H9 (cell line): ENCODE data around the gene NDUFA3. TPM values are rescaled to one million over a fixed set of nuclear protein-coding genes. Genes with fewer than 3 reads are reported as not detected.

Experiments used
- DNase-seq: peaks from one replicate; pipeline ENCODE4 v3.0.0-alpha.2; 2017
- H2AFZ ChIP-seq: one replicate; pipeline ENCODE4 v1.6.1; 2013; ENCODE audit warnings: mild to moderate bottlenecking, low read length, control low read depth, moderate library complexity
- H2AK5ac ChIP-seq: 2 replicates; pipeline ENCODE4 v1.6.1; 2013; ENCODE audit warnings: low read length, control low read depth, mixed read lengths; ENCODE audit not compliant: insufficient read length
- H2BK120ac ChIP-seq: one replicate; pipeline ENCODE4 v1.6.1; 2013; ENCODE audit warnings: low read depth, mild to moderate bottlenecking, low read length, control low read depth, inconsistent platforms; ENCODE audit not compliant: poor library complexity, severe bottlenecking
- H2BK12ac ChIP-seq: 2 replicates; pipeline ENCODE4 v1.6.1; 2013; ENCODE audit warnings: low read length, control low read depth, mixed read lengths, low read depth; ENCODE audit not compliant: insufficient read length
- H2BK15ac ChIP-seq: 2 replicates; pipeline ENCODE4 v1.6.1; 2013; ENCODE audit warnings: low read depth, low read length, control low read depth
- H2BK20ac ChIP-seq: one replicate; pipeline ENCODE4 v1.6.1; 2013; ENCODE audit warnings: low read depth, mild to moderate bottlenecking, low read length, control low read depth, inconsistent platforms; ENCODE audit not compliant: poor library complexity, severe bottlenecking
- H2BK5ac ChIP-seq: 2 replicates; pipeline ENCODE4 v1.6.1; 2013; ENCODE audit warnings: low read length, control low read depth, mixed read lengths; ENCODE audit not compliant: insufficient read length
- H3K14ac ChIP-seq: 2 replicates; pipeline ENCODE4 v1.6.1; 2013; ENCODE audit warnings: low read length, control low read depth; ENCODE audit not compliant: insufficient read depth
- H3K18ac ChIP-seq: 2 replicates; pipeline ENCODE4 v1.6.1; 2013; ENCODE audit warnings: low read depth, mild to moderate bottlenecking, mixed read lengths, low read length, control low read depth; ENCODE audit not compliant: insufficient read length
- H3K23ac ChIP-seq: 2 replicates; pipeline ENCODE4 v1.6.1; 2013; ENCODE audit warnings: low read length, control low read depth, mixed read lengths, low read depth; ENCODE audit not compliant: insufficient read length
- H3K23me2 ChIP-seq: 2 replicates; pipeline ENCODE4 v1.6.1; 2013; ENCODE audit warnings: low read depth, mild to moderate bottlenecking, mixed read lengths, low read length, control low read depth; ENCODE audit not compliant: insufficient read length, poor library complexity, severe bottlenecking
- H3K27ac ChIP-seq: 2 replicates; pipeline ENCODE4 v1.5.1; 2013; ENCODE audit warnings: low read length, control low read depth, mixed read lengths, low read depth; ENCODE audit not compliant: insufficient read length
- H3K27me3 ChIP-seq: 2 replicates; pipeline ENCODE4 v1.6.1; 2013; ENCODE audit warnings: low read length, control low read depth, inconsistent platforms; ENCODE audit not compliant: insufficient read depth
- H3K4ac ChIP-seq: 2 replicates; pipeline ENCODE4 v1.6.1; 2013; ENCODE audit warnings: low read depth, mild to moderate bottlenecking, control low read depth, inconsistent platforms, low read length, moderate library complexity
- H3K4me1 ChIP-seq: 2 replicates; pipeline ENCODE4 v1.6.1; 2013; ENCODE audit warnings: low read length, control low read depth, inconsistent platforms; ENCODE audit not compliant: insufficient read depth
- H3K4me2 ChIP-seq: 2 replicates; pipeline ENCODE4 v1.6.1; 2013; ENCODE audit warnings: low read length, control low read depth, mixed read lengths; ENCODE audit not compliant: insufficient read length, insufficient read depth
- H3K56ac ChIP-seq: 2 replicates; pipeline ENCODE4 v1.6.1; 2013; ENCODE audit warnings: low read depth, mild to moderate bottlenecking, mixed read lengths, low read length, control low read depth; ENCODE audit not compliant: insufficient read length
- H3K79me1 ChIP-seq: 2 replicates; pipeline ENCODE4 v1.6.1; 2013; ENCODE audit warnings: low read depth, mild to moderate bottlenecking, moderate library complexity, low read length, control low read depth, inconsistent platforms; ENCODE audit not compliant: insufficient read depth, poor library complexity, severe bottlenecking
- H3K79me2 ChIP-seq: 2 replicates; pipeline ENCODE4 v1.6.1; 2013; ENCODE audit warnings: low read length, control low read depth, inconsistent platforms; ENCODE audit not compliant: insufficient read depth
- H3K9ac ChIP-seq: 2 replicates; pipeline ENCODE4 v1.6.1; 2013; ENCODE audit warnings: low read length, control low read depth, mixed read lengths; ENCODE audit not compliant: insufficient read length; ENCODE audit errors: extremely low read depth
- H3K9me3 ChIP-seq: one replicate; pipeline ENCODE4 v1.6.1; 2013; ENCODE audit warnings: low read depth, low read length, inconsistent platforms; ENCODE audit not compliant: control insufficient read depth
- H3T11ph ChIP-seq: one replicate; pipeline ENCODE4 v1.6.1; 2013; ENCODE audit warnings: mild to moderate bottlenecking, low read length, control low read depth, inconsistent platforms
- H4K20me1 ChIP-seq: one replicate; pipeline ENCODE4 v1.6.1; 2013; ENCODE audit not compliant: control insufficient read depth, insufficient read length, insufficient read depth
- H4K5ac ChIP-seq: 2 replicates; pipeline ENCODE4 v1.6.1; 2013; ENCODE audit warnings: low read depth, mild to moderate bottlenecking, mixed read lengths, low read length, control low read depth; ENCODE audit not compliant: insufficient read length
- H4K8ac ChIP-seq: replicated peaks from 2 replicates; pipeline ENCODE4 v1.6.1; 2013; ENCODE audit warnings: low read length, control low read depth, mixed read lengths, low read depth; ENCODE audit not compliant: insufficient read length
- H4K91ac ChIP-seq: 2 replicates; pipeline ENCODE4 v1.6.1; 2013; ENCODE audit warnings: low read depth, mild to moderate bottlenecking, moderate library complexity, mixed read lengths, low read length, control low read depth; ENCODE audit not compliant: insufficient read length
- H3K27ac Mint-ChIP-seq, 3 experiments: 2 replicates in 2 of 3; 3 replicates in 1 of 3; pipeline ENCODE4 v1.8.0; 2020 to 2021; ENCODE audit warnings: mixed read lengths in 3 of 3, mild to moderate bottlenecking in 1 of 3, moderate library complexity in 1 of 3
- H3K27me3 Mint-ChIP-seq: 2 replicates; pipeline ENCODE4 v1.8.0; 2021; ENCODE audit warnings: low read depth, mild to moderate bottlenecking, moderate library complexity, mixed read lengths
- H3K36me3 Mint-ChIP-seq, 3 experiments: 2 replicates in 2 of 3; 3 replicates in 1 of 3; pipeline ENCODE4 v1.8.0; 2020 to 2021; ENCODE audit warnings: low read depth in 3 of 3, mixed read lengths in 3 of 3; ENCODE audit not compliant: insufficient read depth in 1 of 3
- H3K4me1 Mint-ChIP-seq, 2 experiments: 2 replicates each; pipeline ENCODE4 v1.8.0; 2020; ENCODE audit warnings: mixed read lengths in 2 of 2
- H3K4me3 Mint-ChIP-seq, 2 experiments: 2 replicates in 1 of 2; 3 replicates in 1 of 2; pipeline ENCODE4 v1.8.0; 2020 to 2021; ENCODE audit warnings: mild to moderate bottlenecking in 2 of 2, mixed read lengths in 2 of 2, moderate library complexity in 1 of 2
- H3K9me3 Mint-ChIP-seq, 2 experiments: 2 replicates in 1 of 2; 3 replicates in 1 of 2; pipeline ENCODE4 v1.8.0; 2020; ENCODE audit warnings: mild to moderate bottlenecking in 2 of 2, mixed read lengths in 2 of 2, moderate library complexity in 1 of 2
- WGBS: extraction: QIAGEN DNeasy Blood & Tissue Kit; methylation state at CpG from one replicate; pipeline ENCODE4 v1.1.7; 2013; ENCODE audit warnings: missing lambda C conversion rate, low lambda C conversion rate, mixed read lengths; ENCODE audit not compliant: insufficient read length; ENCODE audit errors: extremely low coverage; 5-methylcytosine and 5-hydroxymethylcytosine counted together
- total RNA-seq: library from RNA; stranded (reverse); gene quantifications from 2 replicates; pipeline ENCODE4 v1.2.1, GENCODE V29; 2021
- TF ChIP-seq, protein P1 (sequence below): fragments of 200-600 bp; sonication (generic); conservative IDR thresholded peaks from 3 replicates; pipeline ENCODE4 v1.8.0; 2021; ENCODE audit warnings: antibody characterized with exemption, mild to moderate bottlenecking

Gene NDUFA3
- total RNA-seq, 1 experiment from 2014 or later, result 174 TPM

DNA sequence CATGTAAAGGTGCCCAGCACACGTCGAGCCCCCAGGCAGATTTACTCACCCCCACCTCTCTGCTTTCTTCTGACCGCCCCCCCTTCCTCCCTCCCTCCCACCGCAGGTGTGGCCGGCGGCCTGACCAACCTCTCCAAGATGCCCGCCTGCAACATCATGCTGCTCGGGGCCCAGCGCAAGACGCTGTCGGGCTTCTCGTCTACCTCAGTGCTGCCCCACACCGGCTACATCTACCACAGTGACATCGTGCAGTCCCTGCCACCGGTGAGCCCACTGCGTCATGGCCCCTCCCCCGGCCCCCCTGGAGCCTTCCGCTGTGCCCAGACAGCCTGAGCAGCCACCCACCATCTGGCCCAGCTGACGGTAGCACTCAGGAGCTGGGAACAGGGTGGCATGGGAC is 21.7 kb downstream of the NDUFA3 start:
- Histone ChIP-seq H2BK5ac (no peak overlapping the region), H3K18ac (no peak overlapping the region), H3K79me2 (no peaks in the 10 kb centered on the region; the same call in 1 of the 2 replicates), H3K23me2 (no peaks in the 10 kb centered on the region), H3K23ac (no peak overlapping the region), H2AFZ (no peak overlapping the region), H3K79me1 (no peaks in the 10 kb centered on the region), H3K4ac (no peak overlapping the region), H3K14ac (no peak overlapping the region), H2BK15ac (no peak overlapping the region), H4K5ac (no peak overlapping the region), H2BK20ac (no peak overlapping the region), H2BK120ac (no peak overlapping the region), H3K9ac (no peak overlapping the region), H4K20me1 (no peaks in the 10 kb centered on the region), H3K27ac (no peak overlapping the region), H3T11ph (no peak overlapping the region), H3K27me3 (no peaks in the 10 kb centered on the region), H3K56ac (no peak overlapping the region), H3K4me1 (no peaks in the 10 kb centered on the region), H4K8ac (no peak overlapping the region), H2BK12ac (no peak overlapping the region), H3K9me3 (no peaks in the 10 kb centered on the region), H2AK5ac (no peak overlapping the region), H3K4me2 (no peak overlapping the region), H4K91ac (no peak overlapping the region)
- Mint-ChIP-seq H3K27me3 (no peaks in the 10 kb centered on the region), H3K9me3 (no peaks in the 10 kb centered on the region), H3K27ac (no peak overlapping the region), H3K4me3 (no peak overlapping the region), H3K36me3 (peaks cover 41 to 81% (median 80%) of the 10 kb centered on the region in 3 experiments), H3K4me1 (no peaks in the 10 kb centered on the region)
- no peak for DNase-seq
- TF ChIP-seq, protein P1, sequence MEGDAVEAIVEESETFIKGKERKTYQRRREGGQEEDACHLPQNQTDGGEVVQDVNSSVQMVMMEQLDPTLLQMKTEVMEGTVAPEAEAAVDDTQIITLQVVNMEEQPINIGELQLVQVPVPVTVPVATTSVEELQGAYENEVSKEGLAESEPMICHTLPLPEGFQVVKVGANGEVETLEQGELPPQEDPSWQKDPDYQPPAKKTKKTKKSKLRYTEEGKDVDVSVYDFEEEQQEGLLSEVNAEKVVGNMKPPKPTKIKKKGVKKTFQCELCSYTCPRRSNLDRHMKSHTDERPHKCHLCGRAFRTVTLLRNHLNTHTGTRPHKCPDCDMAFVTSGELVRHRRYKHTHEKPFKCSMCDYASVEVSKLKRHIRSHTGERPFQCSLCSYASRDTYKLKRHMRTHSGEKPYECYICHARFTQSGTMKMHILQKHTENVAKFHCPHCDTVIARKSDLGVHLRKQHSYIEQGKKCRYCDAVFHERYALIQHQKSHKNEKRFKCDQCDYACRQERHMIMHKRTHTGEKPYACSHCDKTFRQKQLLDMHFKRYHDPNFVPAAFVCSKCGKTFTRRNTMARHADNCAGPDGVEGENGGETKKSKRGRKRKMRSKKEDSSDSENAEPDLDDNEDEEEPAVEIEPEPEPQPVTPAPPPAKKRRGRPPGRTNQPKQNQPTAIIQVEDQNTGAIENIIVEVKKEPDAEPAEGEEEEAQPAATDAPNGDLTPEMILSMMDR, result no peak
- WGBS, result no CpG with 5 or more reads among the region's 19 CpGs
